H1 (cell line): Measurements from ENCODE around the gene UGT1A3. TPM values are rescaled to one million over a fixed set of nuclear protein-coding genes. Genes with fewer than 3 reads are reported as not detected.

ENCODE experiments used
- CHD7 ChIP-seq: fragments of 300-600 bp; sonication (generic); IDR thresholded peaks from 2 replicates; pipeline ENCODE4 v1.7.1; 2012; ENCODE audit warnings: low read length, moderate library complexity, mild to moderate bottlenecking, inconsistent platforms; ENCODE audit not compliant: insufficient replicate concordance
- SIX5 ChIP-seq: IDR thresholded peaks from 2 replicates; pipeline ENCODE4 v1.6.1; 2011; ENCODE audit warnings: mild to moderate bottlenecking, low read depth, low read length
- polyA plus RNA-seq, 7 experiments: library from polyadenylated mRNA; depleted of rRNA in 3 of 7; stranded (reverse) in 5 of 7; unstranded in 2 of 7; fragments of >200 nt in 5 of 7; fragments of 200-250 nt in 2 of 7; gene quantifications; 1 replicate in 5 of 7; 2 replicates in 1 of 7; 4 replicates in 1 of 7; pipeline versions ENCODE4 v1.2.1 to v1.2.3, GENCODE V29; 2011 to 2013; ENCODE audit warnings: missing spikeins in 2 of 7, mixed read lengths in 2 of 7
- total RNA-seq: library from RNA; stranded (reverse); fragmentation: NEBNext Ultra II Directional; extraction: Animal tissue kit (Norgen Biotek cat#: 25700); gene quantifications from 2 replicates; pipeline ENCODE4 v1.2.1, GENCODE V29; 2021
- TF ChIP-seq, protein P1 (sequence below): IDR thresholded peaks from 2 replicates; pipeline ENCODE4 v1.6.1; 2011; ENCODE audit warnings: low read length, improper control_type of control experiment

UGT1A3 gene
- total and polyA plus RNA-seq, 2 of the 8 experiments (the other 6 are each of a cell fraction or from before 2014, with no cell fraction given): not detected

DNA sequence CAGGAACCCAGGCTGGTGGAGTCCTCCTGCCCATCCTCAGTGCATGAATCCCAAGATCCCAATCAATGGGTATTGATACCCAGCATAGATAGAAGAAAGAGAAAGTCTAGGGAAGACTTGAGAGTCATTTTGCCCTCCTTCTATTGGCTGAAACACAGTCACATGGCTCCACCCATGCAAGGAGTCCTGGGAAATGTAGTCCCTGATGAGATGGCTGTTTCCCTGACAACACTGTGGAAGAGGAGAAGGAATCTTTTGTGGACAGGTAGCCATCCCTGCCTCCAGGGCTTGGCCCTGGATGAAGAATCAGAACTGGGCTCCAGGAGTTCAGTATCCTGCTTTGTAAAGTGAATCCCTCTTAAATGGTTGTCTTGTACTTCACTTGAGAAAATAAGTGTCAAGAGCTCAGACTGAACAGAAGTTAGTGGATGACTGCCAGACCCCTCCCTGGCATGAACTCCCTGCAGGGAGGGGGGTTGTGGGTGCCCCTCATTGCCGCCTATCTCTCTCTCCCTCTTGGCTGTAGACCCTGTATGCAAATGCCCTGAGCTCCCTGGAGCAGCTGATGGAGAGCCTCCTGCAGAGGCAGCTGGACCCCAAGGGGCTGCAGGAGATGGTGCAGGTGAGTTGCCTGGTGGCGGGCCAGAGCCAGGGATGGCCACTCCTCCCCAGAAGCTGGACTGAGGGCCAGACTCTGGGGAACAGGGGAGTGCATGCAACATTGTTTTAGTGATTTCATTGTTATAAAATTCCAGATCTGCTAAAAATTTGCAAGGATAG, 85.4 kb downstream of the UGT1A3 start (continued):
- TF ChIP-seq CHD7: no peak
- peak; percentile 46; the same call in 1 of the 2 replicates for TF ChIP-seq SIX5
- TF ChIP-seq, protein P1, sequence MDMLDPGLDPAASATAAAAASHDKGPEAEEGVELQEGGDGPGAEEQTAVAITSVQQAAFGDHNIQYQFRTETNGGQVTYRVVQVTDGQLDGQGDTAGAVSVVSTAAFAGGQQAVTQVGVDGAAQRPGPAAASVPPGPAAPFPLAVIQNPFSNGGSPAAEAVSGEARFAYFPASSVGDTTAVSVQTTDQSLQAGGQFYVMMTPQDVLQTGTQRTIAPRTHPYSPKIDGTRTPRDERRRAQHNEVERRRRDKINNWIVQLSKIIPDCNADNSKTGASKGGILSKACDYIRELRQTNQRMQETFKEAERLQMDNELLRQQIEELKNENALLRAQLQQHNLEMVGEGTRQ: peak; percentile 80
